M059J (cell line): ENCODE results near the gene BCL2A1. TPM values are rescaled to one million over a fixed set of nuclear protein-coding genes. Genes with fewer than 3 reads are reported as not detected.
"Not testable (repeated sequence)": the region's sequence is repeated elsewhere in the genome, so short reads cannot be mapped to it uniquely, and the experiment has no call there.

Experiments
- DNase-seq: peaks from one replicate; pipeline ENCODE4 v3.0.0-alpha.2; 2012; ENCODE audit warnings: low read depth
- total RNA-seq: library from RNA; depleted of rRNA; stranded (reverse); fragments of >200 nt; shearing (Covaris generic); gene quantifications from 2 replicates; pipeline ENCODE4 v1.2.3, GENCODE V29; 2014; rRNA removed

The BCL2A1 gene
- total RNA-seq, result 0.10 and 0.69 TPM in 2 replicates

DNA sequence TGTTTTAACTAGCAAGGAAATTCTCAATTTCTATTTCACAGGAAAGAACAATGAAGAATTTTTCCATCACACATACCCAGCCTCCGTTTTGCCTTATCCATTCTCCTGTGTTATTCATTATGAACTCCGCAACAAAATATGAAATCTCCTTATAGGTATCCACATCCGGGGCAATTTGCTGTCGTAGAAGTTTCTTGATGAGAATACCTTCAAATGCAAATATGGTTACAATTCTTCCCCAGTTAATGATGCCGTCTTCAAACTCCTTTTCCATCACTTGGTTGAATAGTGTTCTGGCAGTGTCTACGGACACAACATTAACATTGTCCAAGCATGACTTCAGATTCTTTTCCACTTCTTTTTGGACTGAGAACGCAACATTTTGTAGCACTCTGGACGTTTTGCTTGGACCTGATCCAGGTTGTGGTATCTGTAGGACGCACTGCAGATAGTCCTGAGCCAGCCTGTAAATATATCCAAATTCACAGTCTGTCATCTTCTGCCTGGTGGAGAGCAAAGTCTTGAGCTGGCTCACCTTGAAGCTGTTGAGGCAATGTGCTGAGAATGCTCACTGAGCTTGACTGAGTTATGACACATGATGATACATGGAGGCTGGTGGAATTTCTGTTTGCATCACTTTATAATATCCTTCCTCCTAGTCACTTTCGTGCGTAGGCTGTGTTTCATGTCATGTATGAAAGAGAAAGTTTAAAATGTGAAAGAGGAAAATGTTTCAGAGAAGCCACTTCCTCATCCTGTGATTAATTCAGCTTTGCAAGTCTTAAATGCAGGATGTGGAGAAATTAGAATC lies at the start of gene BCL2A1:
BCL2A1 (minus strand) TSS at position 573 of the 811 bp plus-strand sequence; CDS start at position 496, 77 bp downstream.
- DNase-seq, result peak; percentile 76

DNA sequence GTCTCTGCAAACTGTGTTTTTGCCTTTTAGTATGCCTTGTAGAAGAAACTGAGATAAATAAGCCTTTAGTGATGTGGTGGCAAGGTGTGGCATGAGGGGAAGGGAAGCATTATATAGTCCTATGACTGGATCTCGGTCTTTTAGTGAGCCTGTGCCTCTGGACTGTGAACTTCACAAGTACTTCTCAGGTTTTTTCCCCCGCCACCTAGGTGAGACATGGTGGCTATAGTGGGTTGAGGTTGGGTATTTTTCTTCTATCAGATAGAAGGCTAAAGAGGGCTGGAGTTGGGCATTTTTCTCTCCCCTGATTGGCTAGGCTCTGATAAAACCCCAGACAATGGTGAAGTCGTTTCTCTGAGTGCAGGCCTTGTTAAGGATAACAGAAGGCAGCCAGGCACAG lies 49.7 kb upstream of the BCL2A1 start:
- no peak for DNase-seq

DNA sequence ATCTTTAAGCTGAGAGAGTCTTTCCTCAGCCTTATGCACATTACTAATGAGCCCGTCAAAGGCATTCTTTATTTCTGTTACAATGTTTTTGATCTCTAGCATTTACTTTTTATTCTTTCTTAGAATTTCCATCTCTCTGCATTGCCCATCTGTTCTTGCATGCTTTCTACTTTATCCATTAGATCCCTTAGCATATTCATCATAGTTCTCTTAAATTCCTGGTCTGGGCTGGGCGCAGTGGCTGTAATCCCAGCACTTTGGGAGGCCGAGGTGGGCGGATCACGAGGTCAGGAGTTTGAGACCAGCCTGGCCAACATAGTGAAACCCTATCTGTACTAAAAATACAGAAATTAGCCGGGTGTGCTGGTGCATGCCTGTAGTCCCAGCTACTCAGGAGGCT lies 49.2 kb upstream of the BCL2A1 start:
- DNase-seq, result not testable (repeated sequence)

DNA sequence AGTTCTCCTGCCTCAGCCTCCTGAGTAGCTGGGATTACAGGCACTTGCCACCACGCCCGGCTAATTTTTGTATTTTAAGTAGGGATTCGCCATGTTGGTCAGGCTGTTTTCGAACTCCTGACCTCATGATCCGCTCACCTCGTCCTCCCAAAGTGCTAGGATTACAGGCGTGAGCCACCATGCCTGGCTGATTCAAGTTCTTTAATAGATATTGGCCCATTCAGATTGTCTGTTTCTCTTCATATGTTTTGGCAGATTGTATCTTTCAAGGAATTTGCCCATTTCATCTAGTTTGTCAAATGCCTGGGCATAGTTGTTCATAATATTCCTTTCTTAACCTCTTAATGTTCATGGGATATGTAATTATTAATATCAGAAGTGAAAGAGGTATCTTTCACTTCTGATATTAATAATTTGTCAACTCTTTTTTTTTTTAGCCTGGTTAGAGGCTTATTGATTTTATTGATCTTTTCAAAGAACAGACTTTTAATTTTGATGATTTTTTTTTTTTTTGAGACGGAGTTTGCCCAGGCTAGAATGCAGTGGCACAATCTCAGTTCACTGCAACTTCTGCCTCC lies 48.3 kb upstream of the BCL2A1 start:
- DNase-seq, result no peak

DNA sequence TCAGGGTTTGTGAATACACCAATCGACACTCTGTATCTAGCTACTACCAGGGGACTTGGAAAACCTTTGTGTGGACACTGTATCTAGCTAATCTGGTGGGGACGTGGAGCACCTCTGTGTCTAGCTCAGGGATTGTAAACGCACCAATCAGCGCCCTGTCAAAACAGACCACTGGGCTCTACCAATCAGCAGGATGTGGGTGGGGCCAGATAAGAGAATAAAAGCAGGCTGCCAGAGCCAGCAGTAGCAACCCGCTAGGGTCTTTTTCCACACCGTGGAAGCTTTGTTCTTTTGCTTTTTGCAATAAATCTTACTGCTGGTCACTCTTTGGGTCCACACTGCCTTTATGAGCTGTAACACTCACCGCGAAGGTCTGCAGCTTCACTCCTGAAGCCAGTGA lies 46.1 kb upstream of the BCL2A1 start:
- DNase-seq, result not testable (repeated sequence)

DNA sequence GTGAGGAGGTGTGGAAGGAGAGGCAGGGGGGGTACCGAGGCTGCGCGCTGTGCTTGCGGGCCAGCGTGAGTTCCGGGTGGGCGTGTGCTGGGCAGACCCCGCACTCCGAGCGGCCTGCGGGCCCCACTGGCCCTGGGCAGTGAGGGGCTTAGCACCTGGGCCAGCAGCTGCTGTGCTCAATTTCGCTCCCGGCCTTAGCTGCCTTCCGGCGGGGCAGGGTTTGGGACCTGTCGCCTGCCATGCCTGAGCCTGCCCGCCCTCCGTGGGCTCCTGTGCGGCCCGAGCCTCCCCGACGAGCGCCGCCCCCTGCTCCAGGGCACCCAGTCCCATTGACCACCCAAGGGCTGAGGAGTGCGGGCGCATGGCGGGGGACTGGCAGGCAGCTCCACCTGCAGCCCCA lies 45.5 kb upstream of the BCL2A1 start:
- not testable (repeated sequence) for DNase-seq

DNA sequence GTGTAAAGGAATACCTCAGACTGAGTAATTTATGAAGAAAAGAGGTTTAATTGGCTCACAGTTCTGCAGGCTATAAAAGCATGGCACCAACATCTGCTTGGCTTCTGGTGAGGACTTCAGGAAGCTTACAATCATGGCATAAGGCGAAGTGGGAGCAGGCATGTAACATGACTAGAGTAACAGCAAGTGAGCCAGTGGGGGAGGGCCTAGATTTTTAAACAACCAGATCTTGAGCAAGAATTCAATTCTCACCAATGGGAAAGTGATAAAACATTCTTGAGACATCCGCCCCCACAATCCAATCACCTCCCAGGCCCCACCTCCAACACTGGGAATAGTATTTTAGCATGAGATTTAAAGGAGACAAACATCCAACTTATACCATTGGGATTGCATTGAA lies 44.2 kb upstream of the BCL2A1 start:
- no peak for DNase-seq

DNA sequence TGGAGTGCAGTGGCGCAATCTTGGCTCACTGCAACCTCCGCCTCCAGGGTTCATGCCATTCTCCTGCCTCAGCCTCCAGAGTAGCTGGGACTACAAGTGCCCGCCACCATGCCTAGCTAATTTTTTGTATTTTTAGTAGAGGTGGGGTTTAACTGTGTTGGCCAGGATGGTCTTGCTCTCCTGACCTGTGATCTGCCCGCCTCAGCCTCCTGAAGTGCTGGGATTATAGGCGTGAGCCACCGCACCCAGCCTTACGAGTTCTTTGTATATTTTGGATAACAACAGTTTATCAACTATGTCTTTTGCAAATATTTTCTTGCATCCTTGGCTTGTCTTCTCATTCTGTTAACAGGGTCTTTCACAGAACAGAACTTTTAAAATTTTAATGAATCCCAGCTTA lies 43.2 kb upstream of the BCL2A1 start:
- not testable (repeated sequence) for DNase-seq

DNA sequence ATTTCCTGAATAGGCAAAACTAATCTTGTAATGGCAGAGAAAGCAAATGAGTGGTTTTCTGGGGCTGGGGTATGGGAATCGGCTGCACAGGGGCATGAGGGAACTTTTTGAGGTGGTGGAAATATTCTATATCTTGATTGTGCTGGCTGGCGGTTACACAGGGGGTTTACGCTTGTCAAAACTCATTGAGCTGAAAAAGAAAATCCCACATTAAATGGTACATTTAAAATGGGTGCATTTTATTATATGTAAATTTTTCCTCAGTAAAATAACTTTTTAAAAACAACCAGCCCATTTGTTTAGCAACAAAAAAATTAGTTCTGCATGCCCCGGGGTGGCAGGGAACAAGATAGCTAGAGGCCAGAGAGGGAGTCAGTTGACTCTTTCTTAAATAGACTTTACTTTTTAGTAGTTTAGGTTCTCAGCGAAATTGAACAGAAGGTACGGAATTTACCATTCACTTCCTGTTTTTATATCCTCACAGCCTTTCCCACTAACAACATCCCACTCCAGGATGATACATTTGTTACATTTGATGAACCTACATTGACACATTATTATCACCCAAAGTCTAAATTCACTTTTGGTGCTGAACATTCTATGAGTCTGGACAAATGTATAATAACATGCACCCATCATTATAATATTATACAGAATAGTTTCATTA lies 41.2 kb upstream of the BCL2A1 start:
- no peak for DNase-seq

DNA sequence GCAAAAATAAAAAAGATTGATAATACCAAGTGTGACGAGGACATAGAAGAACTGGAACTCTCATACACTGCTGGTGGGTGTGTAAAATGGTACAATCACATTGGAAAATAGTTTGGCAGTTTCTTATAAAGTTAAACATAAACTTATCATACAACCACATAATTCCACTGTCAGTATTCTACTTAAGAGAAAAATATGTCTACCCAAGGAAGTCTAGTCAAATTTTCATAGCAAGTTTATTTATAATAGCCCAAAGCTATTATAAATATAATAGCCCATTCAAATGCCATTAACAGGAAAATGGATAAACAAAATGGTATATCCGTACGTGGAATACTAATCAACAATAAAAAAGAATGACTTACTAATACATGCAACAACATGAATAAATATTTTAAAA lies 40.6 kb upstream of the BCL2A1 start:
- DNase-seq, result no peak

DNA sequence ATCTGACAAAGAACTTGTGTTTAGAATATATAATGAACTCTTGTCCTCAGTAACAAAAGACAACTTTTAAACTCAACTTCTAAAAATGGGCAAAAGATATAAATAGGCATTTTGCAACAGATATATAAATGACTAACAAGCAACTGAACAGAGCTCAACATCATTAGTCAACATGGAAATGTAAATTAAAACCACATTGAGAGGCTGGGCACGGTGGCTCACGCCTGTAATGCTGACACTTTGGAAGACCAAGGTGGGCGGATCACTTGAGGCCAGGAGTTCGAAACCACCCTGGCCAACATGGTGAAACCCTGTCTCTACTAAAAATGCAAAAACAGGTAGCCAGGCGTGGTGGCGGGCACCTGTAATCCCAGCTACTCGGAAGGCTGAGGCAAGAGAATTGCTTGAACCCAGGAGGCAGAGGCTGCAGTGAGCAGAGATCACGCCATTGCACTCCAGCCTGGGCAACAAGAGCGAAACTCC lies 40.1 kb upstream of the BCL2A1 start:
- peak; percentile 82 for DNase-seq

DNA sequence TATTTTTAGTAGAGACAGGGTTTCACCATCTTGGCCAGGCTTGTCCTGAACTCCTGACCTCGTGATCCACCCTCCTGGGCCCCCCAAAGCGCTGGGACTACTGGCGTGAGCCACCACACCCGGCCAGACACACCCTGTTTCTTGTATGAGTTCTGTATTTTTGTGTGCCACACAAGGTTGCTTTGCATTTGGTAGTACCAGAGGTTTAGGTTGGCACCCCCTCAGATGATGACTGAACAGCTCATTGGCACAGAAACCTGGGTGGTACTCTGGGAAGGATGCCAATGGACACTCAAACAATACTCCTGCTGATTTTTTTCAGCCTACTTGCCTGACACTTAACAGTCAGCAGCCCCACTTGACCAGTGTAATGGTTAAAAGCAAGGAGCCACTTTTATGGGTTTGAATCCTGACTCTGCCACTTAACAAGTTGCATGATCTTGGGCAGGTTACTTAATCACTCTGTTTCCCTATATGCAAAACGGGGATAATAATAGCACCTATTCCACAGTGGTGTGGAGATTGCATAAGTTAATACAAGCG lies 39.2 kb upstream of the BCL2A1 start:
- peak; percentile 75 for DNase-seq

DNA sequence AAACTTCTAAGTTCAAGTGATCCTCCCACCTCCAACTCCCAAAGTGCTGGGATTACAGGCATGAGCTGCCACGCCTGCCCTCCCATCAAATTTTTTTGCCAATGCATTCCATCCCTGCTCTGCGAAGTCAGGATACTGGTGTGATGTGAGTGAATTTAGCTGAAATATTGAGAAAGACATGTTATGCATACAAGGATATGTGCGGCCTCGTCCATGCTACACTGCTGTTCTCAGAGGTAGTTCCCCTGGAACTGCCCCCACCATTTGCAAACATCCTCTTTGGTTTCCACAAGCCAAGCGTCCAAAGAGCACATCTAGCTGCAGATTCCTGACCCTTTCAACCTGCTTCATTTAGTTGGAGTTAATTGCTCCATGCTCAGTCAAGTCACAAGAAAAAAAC lies 36.5 kb upstream of the BCL2A1 start:
- DNase-seq, result no peak

DNA sequence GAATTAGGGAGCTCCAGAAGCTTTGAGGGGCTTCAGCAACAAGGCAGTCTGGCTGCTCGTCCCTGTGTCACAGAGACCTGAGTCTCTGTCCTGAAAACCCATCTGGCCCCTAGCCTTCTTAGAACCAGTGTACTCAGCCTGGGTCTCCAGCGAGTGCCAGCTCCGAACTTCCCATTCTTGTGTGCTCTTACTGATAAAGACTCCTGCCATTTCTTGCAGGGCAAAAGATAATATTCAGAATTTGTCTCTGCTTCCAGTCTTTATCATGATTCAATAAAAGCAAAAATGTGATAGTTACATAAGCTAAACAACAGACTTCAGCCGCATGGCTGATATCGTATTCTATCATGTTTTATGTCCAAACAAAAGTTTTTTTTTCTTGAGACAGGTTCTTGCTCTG lies 36.0 kb upstream of the BCL2A1 start:
- no peak for DNase-seq

DNA sequence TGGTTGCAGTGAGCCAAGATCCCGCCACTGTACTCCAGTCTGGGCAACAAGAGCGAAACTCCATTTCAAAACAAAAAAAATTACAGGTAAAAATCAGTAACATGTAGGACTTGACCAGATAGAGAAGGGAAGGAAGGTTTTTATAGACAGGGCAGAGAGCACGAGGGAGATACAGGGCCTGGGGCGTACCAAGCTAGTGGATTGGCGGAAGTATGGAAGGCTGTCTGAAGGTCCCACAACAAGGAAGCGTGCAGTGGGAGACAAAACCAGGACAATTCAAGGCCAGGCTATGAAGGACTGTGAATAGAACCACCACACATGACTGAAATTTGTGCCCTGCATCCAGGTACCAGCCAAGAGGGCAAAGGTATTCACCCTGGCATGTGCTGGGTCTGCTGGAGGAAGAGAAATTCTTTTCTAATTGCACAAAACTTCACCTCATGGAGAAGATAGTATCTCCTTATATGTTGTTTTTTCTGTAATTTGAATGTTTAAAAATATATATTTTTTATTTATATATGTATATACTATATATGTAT lies 33.0 kb upstream of the BCL2A1 start:
- DNase-seq, result no peak

DNA sequence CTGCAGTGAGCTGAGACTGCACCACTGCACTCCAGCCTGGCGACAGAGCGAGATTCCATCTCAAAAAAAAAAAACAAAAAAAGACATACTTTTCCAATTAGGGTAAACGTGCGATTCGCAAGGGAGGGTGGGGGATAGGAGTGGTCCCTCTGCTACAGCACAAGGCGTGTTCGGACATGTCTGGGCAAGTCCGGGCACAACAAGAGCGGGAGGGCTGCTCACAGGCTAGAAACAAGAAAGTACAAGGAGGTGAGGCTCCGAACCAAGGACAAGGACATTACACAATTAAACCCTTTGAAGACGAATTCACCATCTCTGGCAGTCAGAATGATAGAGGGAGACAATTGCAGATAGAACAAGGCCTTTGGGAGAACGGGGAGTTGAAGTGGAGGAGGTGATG lies 32.2 kb upstream of the BCL2A1 start:
- DNase-seq, result no peak

DNA sequence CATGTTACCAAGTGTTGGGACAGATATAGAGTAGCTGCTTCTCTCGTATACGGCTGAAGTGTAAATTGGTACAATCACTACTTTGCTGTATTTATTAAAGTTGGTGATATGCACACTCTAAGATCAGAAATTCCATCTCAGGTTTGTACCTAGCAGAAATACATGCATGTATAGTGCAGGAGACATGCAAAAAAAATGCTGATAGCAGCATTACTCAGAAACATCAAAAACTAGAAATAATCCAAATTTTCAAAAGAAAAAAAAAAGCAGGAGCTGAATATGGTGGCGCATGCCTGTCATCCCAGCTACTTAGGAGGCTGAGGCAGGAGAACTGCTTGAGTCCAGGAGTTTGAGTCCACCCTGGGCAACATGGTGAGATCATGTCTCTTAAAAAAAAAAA lies 31.3 kb upstream of the BCL2A1 start:
- no peak for DNase-seq

DNA sequence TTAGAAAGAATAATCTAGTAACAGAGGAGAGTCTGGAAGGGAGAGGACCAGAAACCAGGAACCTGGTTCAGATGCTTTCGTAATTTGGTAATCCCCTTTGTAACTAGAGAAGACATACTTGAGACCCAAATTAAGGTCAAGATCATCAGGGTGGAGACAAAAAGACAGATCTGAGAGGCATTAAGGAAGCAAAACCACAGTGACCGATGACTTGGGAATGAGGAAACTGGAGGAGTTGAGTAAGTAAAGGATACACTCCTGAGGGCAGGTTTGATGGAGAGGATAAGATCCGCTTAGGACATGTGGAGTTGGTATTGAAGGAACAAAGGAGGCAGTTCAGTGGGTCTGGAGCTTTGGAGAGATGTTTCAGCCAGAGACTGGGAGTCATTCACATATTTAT lies 23.6 kb upstream of the BCL2A1 start:
- DNase-seq, result peak; percentile 80

DNA sequence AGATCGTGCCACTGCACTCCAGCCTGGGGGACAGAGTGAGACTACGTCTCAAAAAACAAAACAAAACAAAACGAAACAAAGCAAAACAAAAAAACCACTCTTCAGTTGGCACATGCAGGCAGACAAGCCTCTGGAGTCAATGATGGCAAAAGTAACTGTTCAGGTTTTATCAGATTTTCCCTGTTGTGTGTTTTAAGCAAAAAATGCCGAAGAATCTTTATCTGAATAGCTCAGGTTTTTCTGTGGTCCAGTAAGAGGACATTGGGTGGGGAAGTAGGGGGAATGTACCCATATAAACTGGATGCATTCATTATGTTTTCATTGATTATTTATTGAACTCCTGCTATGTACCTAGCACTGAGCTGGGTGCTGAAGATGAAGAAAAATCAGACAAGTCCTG lies 20.8 kb upstream of the BCL2A1 start:
- no peak for DNase-seq

DNA sequence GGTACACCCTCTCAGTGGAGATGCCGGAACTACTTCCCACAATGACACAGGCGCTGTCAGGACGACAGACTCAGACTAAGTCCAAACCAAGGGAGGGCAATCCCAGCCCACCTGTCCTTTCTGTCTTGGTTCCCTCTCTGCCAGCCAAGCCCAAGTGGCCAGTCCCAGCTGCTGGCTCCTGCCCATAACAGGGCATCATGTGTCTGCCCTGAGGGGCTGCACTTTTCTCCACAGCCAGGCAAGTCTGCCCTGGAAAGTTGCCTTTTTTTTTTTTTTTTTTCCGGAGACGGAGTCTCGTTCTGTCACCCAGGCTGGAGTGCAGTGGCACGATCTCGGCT lies 20.0 kb upstream of the BCL2A1 start:
- no peak for DNase-seq

DNA sequence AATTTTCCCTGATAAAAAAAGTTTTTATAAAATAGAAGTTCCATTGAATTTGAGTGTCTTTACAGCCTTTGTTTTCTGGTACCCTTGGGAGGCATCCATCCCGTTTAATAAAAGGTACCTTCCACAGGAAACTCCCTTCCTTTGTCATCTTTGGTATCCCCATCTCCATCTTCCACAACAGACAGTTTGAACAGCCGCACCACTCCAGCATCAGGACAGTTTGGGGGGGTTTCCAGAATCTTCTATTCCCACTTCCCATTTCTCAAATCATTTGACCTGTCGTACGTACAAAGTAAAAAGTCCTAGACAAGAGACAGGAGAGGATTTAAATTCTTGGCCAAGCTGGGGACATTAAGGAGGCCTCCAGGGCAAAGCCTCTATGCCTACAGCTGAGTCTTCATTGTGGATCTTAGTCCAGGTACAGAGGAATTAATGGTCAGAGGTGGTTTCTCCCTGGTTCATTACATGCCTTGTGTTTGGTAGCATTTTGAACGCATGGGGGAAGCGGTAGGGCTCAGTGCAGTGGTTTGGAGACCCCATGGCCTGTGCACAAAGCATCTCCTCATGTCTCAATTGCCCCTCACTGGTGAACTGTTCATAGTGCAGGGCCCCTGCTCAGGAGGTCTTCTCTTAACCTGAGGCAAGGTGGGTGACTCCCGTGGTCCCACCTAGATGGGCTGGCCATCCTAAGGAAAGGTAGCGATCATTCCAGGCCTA lies 19.4 kb upstream of the BCL2A1 start:
- no peak for DNase-seq

DNA sequence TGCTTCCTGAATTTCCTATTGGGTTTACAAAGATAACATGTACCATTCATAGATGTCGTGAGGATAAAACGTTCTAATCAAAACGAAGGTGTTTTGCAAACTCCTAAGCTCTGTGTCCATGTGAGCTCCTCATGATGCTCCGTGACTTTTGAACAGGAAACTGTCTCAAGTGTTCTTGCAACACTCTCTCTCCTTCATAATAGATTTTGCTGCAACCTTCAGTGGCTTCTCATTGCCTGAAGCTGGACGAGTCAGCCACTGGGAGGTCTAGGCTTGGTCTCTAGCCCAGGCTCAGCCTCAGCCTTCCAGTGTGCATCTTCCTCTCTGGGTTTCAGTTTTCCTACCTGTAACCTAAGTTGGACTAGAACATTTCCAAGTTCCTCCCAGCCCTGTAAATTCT lies 18.7 kb upstream of the BCL2A1 start:
- peak; percentile 36 for DNase-seq
